Stomach (tissue), 4 donors: Measurements from ENCODE around the gene SLC29A3.

Experiments
- CTCF ChIP-seq, 7 experiments: fragments of 450-650 bp in 4 of 7; fragments of 200-600 bp in 3 of 7; sonication (generic) in 3 of 7; IDR thresholded peaks; one replicate each; pipeline ENCODE4 v1.5.1; 2016 to 2019; ENCODE audit warnings: antibody characterized with exemption in 7 of 7, control low read depth in 2 of 7, mild to moderate bottlenecking in 1 of 7
- EP300 ChIP-seq: sonication (generic); formaldehyde crosslinking; IDR thresholded peaks from one replicate; pipeline ENCODE4 v1.6.1; 2017; ENCODE audit warnings: antibody characterized with exemption
- POLR2A ChIP-seq, 4 donors: fragments of 450-650 bp; IDR thresholded peaks; one replicate each; pipeline ENCODE4 v1.6.1; 2016; ENCODE audit warnings: antibody characterized with exemption in 4 of 4, control low read depth in 2 of 4, mild to moderate bottlenecking in 1 of 4, moderate library complexity in 1 of 4
- POLR2AphosphoS5 ChIP-seq, 3 donors: sonication (generic); formaldehyde crosslinking; IDR thresholded peaks; one replicate each; pipeline ENCODE4 v1.6.1; 2016; ENCODE audit warnings: antibody characterized with exemption in 3 of 3

GRCh38 chr10:71271662-71272055 is 47.4 kb upstream of the SLC29A3 start:
- no peak for TF ChIP-seq EP300
- no peak for TF ChIP-seq POLR2A (IDR thresholded peaks at IDR 0.05)
- TF ChIP-seq CTCF (IDR thresholded peaks at IDR 0.05): no peak
- TF ChIP-seq POLR2AphosphoS5 (IDR thresholded peaks at IDR 0.05): no peak
